NCI-H82 treated with DMSO at 0.1 percent for 48 hours (cell line): ENCODE data around the gene PPP1R13L.
"Not testable (repeated sequence)": the region's sequence is repeated elsewhere in the genome, so short reads cannot be mapped to it uniquely, and the experiment has no call there.

Experiments used
- DNase-seq: peaks from one replicate; lab custom pipeline; 2025; ENCODE audit not compliant: unreplicated experiment; lab: John Stamatoyannopoulos, UW

Gene PPP1R13L

GRCh38 chr19:45437328-45437727 is 32.5 kb upstream of the PPP1R13L start:
- no peak for DNase-seq

- DNase-seq: not testable (repeated sequence)
Measured at GRCh38 chr19:45432543-45432942, 27.7 kb upstream of the PPP1R13L start.

GRCh38 chr19:45431008-45431407 is 26.1 kb upstream of the PPP1R13L start:
- DNase-seq: not testable (repeated sequence)

- DNase-seq: not testable (repeated sequence)
Measured at GRCh38 chr19:45429896-45430295, 25.0 kb upstream of the PPP1R13L start.

- DNase-seq: no peak
Measured at GRCh38 chr19:45428384-45429231, 23.7 kb upstream of the PPP1R13L start.

GRCh38 chr19:45424191-45425058 is 19.6 kb upstream of the PPP1R13L start:
- no peak for DNase-seq

- peak; percentile 95 for DNase-seq
Measured at GRCh38 chr19:45423589-45424190, 18.8 kb upstream of the PPP1R13L start, which contains the start of gene ERCC1. Gene ERCC1 (minus strand): TSS chr19:45423917. CDS start chr19:45423374, 543 bp downstream.

- DNase-seq: no peak
Measured at GRCh38 chr19:45423033-45423588, 18.2 kb upstream of the PPP1R13L start.

- no peak for DNase-seq
Measured at GRCh38 chr19:45421947-45422498, 17.2 kb upstream of the PPP1R13L start.

GRCh38 chr19:45420871-45421270 is 16.0 kb upstream of the PPP1R13L start:
- DNase-seq: no peak

GRCh38 chr19:45420356-45420755 is 15.5 kb upstream of the PPP1R13L start:
- no peak for DNase-seq

- no peak for DNase-seq
Measured at GRCh38 chr19:45419895-45420294, 15.0 kb upstream of the PPP1R13L start.

GRCh38 chr19:45419396-45419795 is 14.5 kb upstream of the PPP1R13L start:
- DNase-seq: no peak

GRCh38 chr19:45418802-45419201 is 13.9 kb upstream of the PPP1R13L start:
- no peak for DNase-seq

GRCh38 chr19:45417151-45417550 is 12.3 kb upstream of the PPP1R13L start:
- DNase-seq: no peak

- no peak for DNase-seq
Measured at GRCh38 chr19:45414468-45414867, 9.6 kb upstream of the PPP1R13L start.

- DNase-seq: no peak
Measured at GRCh38 chr19:45413497-45413896, 8.6 kb upstream of the PPP1R13L start.

- DNase-seq: not testable (repeated sequence)
Measured at GRCh38 chr19:45410330-45410729, 5.5 kb upstream of the PPP1R13L start.

- DNase-seq: no peak
Measured at GRCh38 chr19:45409557-45409920, 4.7 kb upstream of the PPP1R13L start.

GRCh38 chr19:45408830-45409556 is 4.1 kb upstream of the PPP1R13L start:
- no peak for DNase-seq
